OCI-M2 (cell line): ENCODE measurements around the gene SLC19A1.

Experiments
- DNase-seq: peaks from one replicate; lab custom pipeline; 2025; ENCODE audit not compliant: unreplicated experiment; lab: John Stamatoyannopoulos, UW

The SLC19A1 gene

DNA sequence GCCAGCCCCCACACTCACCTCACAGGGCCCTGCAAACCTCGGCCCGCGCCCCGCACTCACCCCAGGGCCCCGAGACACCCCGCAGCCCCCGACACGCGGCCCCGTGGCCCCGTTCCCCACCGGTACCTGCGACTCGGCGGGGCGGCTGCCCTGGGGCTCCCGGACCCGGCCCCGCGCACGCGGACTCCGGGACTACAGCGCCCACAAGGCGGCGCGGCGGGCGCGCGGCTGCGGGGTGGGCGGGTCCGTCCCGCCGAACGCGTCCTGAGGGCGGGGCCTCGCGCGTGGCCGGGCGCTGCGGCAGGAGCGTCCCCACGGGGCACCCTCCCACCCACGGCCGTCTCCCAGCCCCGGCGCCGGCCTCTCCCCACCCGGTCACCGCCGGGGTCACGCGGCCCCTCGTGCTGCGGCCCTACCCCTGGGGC, at the start of gene SLC19A1:
Gene SLC19A1, minus strand, starts transcription at position 199 of the 425 bp plus-strand sequence. CDS start 4,481 bp downstream, outside the sequence.
- no peak for DNase-seq

DNA sequence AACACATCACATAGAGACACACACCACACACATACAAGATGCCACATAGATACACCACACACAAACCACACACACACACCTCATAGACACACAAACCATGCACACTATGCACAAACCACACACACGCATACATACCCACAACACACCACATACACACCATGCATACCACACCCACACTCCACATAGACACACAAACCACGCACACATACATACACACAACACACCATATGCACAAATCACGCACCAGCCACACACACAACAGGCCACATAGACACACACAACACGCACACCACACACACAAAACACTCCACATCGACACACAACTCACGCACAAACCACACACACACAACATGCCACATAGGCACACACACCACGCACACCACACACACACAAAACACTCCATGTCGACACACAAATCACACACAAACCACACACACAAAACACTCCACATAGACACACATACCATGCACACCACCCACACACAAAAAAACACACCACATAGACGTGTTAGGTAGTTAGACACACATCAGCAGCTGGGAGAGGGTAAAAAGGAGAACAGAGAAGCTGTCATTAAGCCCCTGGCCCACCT, 49.5 kb upstream of the SLC19A1 start:
- DNase-seq = no peak

DNA sequence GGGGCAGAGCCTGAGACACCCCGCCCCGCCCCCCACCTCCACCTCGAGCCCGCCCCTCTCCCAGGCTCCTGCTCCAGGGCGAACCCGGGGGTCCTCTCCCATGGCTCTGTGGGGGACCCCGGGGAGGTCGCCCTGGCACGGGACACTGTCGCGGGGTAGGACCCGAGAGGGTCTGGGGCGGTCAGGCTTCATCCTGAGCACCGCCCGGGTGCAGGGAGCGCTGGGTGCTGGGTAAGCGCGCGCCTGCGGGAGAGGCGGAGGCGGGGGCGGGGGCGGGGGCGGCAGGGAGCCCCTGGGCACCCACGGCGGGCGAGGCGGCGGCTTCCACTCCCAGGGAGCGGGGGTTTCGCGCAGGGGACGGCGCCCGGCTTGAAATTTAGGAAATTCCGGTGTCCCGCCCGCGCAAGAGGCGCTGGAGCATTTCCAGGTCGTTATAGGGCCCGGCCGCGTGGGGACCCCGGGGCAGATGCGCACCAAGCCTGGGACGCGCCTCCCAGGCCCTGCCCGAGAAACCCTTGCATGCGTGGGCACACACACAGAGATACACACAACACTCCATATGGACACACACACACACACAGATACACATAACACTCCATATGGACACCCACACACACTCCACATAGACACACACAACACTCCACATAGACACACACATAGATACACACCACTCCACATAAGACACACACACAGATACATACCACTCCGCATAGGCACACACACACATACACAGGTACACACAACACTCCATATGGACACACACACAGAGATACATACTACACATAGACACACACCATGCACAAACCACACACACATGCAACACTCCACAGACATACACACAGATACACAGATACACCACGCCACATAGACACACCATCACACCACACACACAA, 48.7 kb upstream of the SLC19A1 start:
- DNase-seq = no peak

DNA sequence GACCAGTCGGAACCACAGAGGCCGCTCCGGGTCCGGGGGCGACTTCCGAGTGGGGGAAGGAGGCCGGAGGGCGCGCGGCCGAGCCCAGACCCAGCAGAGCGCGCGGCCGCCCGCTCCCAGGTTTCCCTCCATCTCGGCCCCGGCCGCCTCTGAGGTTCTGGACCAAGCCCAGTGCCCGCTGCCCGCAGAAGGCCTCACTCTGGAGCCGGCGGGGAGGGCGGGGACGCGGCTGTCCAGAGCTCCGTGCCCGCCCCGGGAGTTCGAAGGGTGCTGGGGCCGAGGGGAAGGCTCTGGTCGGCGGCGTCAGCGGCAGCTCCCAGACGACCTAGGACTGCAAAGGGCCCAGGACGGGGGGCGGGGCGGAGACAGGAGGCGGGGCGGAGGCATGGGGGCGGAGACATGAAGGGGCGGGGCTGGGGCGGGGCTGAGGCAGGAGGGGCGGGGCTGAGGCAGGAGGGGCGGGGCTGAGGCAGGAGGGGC, 48.0 kb upstream of the SLC19A1 start:
- no peak for DNase-seq

DNA sequence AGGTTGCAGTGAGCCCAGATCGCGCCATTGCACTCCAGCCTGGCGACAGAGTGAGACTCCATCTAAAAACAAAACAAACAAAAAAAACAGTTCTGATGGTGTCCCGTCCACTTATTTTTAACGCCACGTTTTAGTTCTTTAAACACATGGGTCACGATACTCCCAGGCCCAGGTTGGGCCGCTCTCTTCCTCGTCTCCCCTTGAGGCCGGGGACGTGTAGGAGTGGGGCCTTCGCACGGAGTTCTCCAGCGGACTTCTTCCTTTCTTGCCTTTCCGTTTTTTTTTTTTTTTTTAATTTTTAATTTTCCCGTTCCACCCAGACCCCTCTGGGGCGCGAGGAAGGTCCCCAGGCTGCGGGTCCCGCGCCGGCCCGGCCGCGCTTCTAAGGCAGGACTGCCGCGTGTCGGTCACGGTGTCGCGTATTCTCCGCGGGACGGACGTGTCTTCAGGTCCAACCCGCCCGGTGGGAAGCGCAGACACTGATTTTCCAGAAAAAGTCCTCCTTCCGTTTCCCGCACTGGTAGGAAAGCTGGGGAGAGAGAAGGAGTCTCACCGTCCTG, 47.5 kb upstream of the SLC19A1 start:
- DNase-seq = no peak

DNA sequence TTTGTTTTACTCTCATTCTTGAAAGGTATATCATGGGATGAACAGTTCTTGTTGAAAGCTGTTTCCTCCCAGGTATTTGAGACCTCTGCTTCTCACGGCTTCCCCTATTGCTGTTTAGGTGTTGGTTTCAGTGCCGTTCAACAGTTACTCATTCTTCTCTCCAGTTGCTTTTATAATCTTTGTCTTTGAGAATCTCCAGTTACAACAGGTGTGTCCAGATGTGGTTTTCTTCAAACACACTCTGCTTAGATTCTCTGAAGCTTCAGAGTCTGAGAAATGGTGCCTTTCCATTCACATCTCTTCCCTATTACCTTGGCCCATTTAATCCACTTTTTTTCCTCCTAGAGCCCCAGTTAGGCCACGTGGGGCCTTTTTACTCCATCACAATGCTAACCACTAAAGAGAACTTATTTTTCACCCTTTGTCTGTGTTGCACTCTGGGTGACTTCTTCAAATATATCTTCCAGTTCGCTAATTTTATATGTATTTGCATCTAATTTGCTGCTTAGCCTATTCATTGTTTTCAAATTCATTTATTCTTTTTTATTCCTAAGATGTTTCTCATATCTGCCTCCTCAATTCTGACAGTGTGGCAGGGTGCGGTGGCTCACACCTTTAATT, 46.7 kb upstream of the SLC19A1 start:
- no peak for DNase-seq

DNA sequence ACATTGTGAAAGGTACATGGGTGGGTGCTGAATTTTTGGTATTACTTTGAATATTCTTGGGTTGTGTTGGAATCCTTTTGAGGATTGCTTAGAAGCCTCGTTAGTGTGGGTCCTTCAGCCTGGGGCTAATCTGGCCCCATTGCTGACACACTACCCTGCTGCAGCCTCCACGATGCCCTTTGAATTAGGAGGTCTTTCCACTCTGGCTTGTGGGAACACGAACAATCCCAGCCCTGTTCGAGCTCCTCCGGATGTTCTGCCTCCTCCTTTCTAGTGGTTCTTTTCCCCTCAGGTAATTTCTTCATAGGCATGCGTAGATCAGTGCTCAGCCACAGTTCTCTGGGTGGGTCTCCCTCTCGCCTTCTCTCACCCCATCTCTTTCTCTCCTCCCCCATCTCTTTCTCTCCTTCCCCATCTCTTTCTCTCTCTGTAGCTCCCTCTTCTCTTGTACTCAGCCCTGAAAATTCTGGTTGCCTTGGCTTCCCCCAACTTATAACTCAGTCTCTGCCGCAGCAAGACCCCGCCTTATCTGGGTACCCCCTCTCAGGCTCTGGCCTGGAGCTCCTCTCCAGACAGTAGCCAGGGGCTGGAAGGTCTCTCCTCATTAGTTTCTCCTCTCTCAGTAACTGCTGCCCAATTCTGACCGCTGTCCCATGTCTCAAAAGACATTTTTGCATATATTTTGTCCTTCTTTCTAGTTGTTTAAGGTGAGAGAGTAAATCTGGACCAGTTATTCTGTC, 46.0 kb upstream of the SLC19A1 start:
- DNase-seq = no peak

DNA sequence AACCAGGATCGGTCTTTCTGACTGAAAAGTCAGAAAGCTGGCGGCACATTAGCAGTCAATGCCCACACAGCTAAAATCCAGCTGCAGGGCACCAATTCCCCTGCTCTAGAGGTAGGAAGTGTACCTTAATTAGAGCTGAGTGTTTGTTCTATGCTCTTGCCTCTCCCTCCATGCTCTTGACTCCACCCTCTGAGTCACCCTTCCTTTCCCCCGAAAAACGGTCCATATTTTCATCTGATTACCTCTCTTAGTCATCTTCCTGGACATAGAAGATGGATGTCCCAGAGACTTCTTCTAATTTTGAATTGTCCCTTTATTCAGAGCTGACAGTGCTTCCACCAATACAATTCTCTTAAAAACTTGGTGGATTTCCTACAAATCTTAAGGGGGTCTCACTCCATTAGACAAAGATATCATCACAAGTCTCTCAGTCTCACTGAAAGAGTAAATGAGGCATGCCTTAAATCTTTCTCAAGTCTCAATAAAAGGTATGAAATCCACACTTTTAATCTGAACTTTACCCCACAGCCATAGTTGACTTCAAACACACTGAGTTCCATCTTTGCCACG, 44.1 kb upstream of the SLC19A1 start:
- no peak for DNase-seq

DNA sequence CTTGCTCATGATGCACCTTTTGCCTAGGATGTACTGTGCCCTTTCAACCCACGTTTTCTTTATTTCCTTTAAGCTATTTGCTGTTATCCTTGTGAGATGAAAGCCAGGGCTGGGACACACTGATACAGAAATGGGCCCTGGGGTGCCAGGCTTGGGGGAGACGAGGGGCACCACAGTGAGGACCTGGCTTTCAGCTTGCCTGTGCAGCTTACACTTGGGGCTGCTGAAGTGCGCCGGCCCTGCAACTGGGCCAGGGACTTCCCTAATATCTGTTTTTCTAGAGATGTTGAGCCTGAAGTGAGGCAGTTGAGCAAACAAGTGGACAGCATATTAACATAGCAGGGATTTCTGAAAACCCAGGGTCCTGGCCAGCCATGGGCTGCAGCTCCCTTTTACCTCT, 42.5 kb upstream of the SLC19A1 start:
- no peak for DNase-seq

DNA sequence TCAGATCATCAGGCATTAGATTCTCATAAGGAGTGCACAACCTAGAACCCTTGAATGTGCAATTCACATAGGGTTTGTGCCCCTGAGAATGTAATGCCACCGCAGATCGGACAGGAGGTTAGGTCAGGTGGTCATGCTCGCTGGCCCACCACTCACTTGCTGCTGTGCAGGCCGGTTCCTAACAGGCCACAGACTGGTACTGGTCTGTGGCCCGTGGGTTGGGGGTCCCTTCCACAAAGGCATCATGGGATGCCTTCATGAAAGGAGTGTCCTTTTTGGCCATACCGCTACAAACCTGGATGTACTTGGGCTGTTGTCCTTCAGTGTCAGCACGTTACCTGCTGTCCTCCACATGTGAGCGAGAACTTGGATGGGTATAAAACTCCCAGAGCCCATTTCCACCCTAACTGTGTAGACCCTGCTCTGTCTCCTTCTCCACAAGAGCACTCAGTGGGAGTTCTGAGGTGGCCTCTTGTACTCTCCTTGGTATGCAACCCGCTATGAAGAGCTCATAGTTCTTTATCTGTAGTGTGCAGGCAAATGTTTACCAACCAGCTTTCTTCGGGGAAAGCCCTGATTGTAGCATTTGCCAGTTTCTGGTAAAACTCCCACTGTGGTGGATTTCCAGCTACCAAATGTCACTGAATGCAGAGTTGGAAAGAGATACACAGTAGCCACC, 41.7 kb upstream of the SLC19A1 start:
- no peak for DNase-seq

DNA sequence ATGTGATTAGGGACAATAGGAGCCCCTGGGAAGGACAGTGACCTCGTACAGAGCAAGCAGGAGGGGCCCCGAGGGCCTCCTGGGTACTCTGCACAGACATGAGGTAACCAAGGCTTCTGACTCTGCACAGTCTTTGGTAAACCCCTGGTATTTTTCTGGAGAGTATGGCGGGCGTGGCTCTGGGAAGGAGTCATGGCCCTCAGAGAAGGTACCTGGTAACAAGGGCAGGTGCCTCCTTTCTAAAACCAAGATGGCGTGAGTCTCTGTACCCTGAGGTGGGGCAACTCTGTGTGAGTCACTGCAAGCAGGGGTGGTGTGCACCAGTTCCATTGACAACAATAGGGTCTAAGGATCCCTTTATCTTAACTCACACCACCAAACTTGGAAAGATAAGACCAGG, 39.9 kb upstream of the SLC19A1 start:
- no peak for DNase-seq

DNA sequence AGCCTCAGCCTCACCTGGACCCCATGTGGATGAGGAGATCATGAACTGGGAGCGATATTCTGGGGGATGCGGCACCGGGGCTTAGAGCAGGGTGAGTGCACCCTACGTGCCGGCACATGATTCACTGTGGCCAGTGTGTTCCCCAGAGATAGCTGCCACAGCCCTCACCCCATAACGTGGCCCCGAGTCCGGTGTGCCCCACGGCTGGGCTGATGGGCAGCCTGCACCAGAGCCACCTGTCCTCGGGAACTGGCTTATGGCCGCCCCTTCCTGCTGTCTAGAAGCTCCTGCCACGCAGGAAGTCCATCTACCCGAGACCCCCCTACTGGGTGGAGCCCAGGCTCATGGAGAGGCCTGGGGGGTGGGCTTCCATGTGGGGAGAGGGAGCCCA, 39.1 kb upstream of the SLC19A1 start:
- DNase-seq = no peak

DNA sequence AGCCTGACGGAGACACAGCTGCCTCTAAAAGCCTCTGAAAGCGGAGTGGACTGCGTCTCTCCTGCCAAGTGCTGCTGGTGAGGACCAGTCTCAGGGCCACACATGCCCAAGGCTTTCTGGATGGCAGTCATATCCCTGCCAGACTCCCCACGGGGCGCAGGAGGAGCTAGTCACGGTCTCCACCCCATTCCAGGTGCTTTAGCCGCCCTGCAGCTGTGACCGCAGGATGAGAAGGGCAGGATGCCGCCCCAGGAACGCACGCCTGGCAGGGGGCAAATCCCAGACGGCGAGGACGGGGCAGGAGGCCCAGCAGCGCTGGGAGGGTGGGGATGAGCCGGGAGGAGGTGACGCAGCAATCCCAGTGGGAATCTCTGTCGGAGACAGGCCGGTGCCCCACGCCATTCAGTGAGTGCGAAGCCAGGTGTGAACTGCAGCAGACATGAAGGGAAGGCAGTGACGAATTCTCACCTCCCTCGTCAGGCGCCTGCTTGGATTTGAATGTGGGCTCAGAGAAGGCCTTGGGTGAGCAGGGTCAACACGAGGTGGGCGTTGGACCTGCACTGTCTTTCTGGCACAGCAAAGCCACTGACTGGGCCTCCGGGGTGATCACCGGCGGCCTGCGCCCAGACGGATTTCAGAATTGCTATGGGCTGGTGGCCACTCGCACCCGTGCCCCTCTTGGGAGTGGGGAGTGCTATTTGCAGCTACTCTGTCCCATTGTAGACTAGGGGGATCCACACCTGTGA, 38.5 kb upstream of the SLC19A1 start:
- DNase-seq = no peak

DNA sequence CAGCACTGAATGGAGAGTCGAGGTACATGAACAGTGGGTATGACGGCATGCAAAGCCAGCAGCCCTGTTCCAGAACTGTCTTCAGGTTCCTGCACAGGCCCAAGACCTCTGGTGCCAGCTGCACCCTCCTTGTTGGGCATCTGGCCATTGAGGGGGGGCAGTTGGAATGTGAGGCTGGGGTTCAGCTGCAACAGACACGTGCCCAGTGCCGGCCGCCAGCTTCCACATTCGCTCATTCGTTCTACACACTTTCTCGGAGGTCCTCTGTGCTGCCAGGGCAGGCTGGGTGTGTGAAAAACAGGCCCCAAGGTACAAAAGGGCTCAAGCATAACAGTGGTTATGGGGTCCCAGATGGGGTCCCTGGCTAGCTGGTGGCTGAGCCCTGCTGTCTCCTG, 37.9 kb upstream of the SLC19A1 start:
- no peak for DNase-seq

DNA sequence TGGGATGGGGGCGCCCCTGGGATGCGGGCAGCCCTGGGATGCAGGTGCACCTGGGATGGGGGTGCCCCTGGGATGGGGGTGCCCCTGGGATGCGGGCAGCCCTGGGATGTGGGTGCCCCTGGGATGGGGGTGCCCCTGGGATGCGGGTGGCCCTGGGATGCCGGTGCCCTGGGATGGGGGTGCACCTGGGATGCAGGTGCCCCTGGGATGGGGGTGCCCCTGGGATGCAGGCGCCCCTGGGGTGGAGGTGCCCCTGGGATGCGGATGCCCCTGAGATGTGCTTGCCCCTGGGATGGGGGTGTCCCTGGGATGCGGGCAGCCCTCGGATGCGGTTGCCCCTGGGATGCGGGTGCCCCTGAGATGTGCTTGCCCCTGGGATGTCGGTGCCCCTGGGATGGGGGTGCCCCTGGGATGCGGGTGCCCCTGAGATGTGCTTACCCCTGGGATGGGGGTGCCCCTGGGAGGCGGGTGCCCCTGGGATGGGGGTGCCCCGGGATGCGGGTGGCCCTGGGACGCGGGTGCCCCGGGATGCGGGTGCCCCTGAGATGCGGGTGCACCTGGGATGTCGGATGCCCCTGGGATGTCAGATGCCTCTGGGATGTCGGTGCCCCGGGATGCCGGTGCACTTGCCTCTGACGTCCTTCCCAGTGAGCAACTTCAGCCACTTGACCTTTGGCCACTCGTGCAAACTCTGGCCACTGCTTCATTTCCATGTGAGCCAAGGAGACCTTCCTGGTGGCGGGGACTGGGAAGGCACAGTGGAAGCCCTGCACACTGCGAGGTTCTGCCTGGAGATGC, 37.3 kb upstream of the SLC19A1 start:
- no peak for DNase-seq

DNA sequence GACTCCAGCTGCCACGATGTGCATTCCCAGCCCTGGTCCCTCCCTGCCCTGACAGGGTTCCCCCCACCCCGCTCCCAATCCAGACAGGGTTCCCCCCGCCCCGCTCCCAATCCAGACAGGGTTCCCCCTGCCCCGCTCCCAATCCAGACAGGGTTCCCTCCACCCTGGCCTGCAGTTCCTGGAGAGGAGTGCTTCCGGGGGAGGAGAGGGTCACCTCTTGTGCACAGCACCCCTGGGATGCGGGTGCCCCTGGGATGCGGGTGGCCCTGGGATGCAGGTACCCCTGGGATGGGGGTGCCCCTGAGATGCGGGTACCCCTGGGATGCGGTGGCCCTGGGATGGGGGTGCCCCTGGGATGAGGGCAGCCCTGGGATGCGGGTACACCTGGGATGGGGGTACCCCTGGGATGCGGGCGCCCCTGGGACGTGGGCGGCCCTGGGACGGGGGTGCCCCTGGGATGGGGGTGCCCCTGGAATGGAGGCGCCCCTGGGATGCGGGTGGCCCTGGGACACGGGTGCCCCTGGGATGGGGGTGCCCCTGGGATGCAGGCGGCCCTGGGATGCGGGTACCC, 36.7 kb upstream of the SLC19A1 start:
- no peak for DNase-seq

DNA sequence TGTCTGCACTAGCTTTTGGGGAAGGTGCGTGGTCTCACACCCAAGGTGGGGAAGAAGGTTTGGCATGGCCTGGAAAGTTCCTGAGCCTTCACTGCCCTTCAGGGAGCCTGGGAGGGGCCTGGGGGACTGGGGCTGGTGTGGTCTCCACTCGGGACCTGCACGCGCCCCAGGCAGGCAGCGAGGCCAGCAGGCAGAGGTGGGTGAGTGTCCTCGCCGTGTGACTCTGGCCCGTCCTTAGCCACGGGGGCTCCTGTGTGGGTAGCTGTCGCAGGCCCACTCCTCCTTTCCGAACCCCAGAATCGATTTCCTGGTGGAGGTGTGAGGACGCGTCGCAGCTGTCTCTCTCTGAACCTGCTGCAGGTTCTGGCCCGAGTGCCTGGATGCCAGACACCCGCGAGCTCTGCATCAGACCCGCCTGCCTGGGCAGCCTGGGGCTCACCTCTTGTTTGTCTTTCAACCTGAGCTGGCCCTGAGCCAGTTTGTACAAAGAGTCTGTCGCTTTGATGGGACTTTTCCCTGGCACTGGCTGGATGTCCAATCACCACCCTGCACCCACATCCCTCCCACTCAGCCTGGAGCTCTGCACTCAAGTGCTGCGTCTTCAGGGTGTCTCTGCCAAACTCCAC, 36.0 kb upstream of the SLC19A1 start:
- no peak for DNase-seq

DNA sequence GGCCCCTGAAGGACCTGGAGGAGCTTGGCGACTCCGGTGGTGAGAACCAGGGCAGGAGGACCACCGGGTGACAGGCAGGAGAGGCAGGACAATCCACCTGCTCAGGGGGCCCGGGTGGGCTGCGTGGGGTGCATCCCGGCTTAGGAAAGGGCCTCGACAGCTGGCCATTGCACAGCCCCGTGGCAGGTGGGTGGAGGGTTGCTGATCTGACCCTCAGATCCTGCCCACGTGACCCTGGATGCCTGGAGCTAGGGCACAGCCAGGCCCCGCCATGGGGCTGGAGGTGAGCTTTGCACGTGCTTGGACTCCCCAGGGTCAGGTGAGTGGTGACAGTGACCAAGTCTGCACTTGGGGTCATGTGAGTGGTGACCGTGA, 35.5 kb upstream of the SLC19A1 start:
- DNase-seq = no peak
